ENCODE data around the gene SUFU. TPM values are rescaled to one million over a fixed set of nuclear protein-coding genes. Genes with fewer than 3 reads are reported as not detected.

The SUFU gene
- total RNA-seq, 1 donor: 3.3 TPM

- DNase-seq (ENCODE audit: low read depth): no peak
- no peak for TF ChIP-seq CTCF (IDR thresholded peaks at IDR 0.05; ENCODE audit: insufficient read depth, low read length)
- no peak overlapping the region for H3K4me3 ChIP-seq (ENCODE audit: low read depth, low read length)
Observed at GRCh38 chr10:102656791-102657371, 153.1 kb downstream of the SUFU start.

GRCh38 chr10:102657451-102657850, 153.7 kb downstream of the SUFU start:
- DNase-seq (ENCODE audit: low read depth): no peak

GRCh38 chr10:102657984-102658724, 154.4 kb downstream of the SUFU start:
- TF ChIP-seq CTCF (IDR thresholded peaks at IDR 0.05; ENCODE audit: insufficient read depth, low read length): no peak
- peak; percentile 61 for DNase-seq (ENCODE audit: low read depth)
- no peak overlapping the region for H3K4me3 ChIP-seq (ENCODE audit: low read depth, low read length)

More at GRCh38 chr10:102657451-102657850, 153.7 kb downstream of the SUFU start:
- TF ChIP-seq CTCF (IDR thresholded peaks at IDR 0.05; ENCODE audit: insufficient read depth, low read length): no peak
- no peak overlapping the region for H3K4me3 ChIP-seq (ENCODE audit: low read depth, low read length)

- TF ChIP-seq CTCF (IDR thresholded peaks at IDR 0.05; ENCODE audit: insufficient read depth, low read length): no peak
- no peak for DNase-seq (ENCODE audit: low read depth)
- H3K4me3 ChIP-seq (ENCODE audit: low read depth, low read length): no peak overlapping the region
Observed at GRCh38 chr10:102658802-102659201, 155.0 kb downstream of the SUFU start.

GRCh38 chr10:102660888-102661657, 157.3 kb downstream of the SUFU start:
- DNase-seq (ENCODE audit: low read depth): peak; percentile 55
- no peak for TF ChIP-seq CTCF (IDR thresholded peaks at IDR 0.05; ENCODE audit: insufficient read depth, low read length)
- H3K4me3 ChIP-seq (ENCODE audit: low read depth, low read length): no peak overlapping the region

- DNase-seq (ENCODE audit: low read depth): no peak
- TF ChIP-seq CTCF (IDR thresholded peaks at IDR 0.05; ENCODE audit: insufficient read depth, low read length): no peak
- no peak overlapping the region for H3K4me3 ChIP-seq (ENCODE audit: low read depth, low read length)
Observed at GRCh38 chr10:102661658-102662028, 157.9 kb downstream of the SUFU start.

All from fibroblast of the aortic adventitia (primary cell).